Muscle layer of duodenum (tissue), 2 donors: ENCODE measurements around the gene RHOU.

Source experiments
- H3K27ac ChIP-seq: one replicate; pipeline ENCODE4 v1.7.0; 2013; ENCODE audit warnings: mild to moderate bottlenecking, low read length
- H3K27me3 ChIP-seq: one replicate; pipeline ENCODE4 v1.7.0; 2013; ENCODE audit warnings: low read depth, mild to moderate bottlenecking, control low read depth, low read length
- H3K36me3 ChIP-seq, 2 donors: one replicate each; pipeline ENCODE4 v1.7.0; 2013; ENCODE audit warnings: low read length in 2 of 2, control low read depth in 1 of 2, mild to moderate bottlenecking in 1 of 2; ENCODE audit not compliant: insufficient read depth in 2 of 2, control insufficient read depth in 1 of 2
- H3K4me1 ChIP-seq, 2 donors: one replicate each; pipeline ENCODE4 v1.7.0; 2013; ENCODE audit warnings: low read length in 2 of 2, mild to moderate bottlenecking in 2 of 2, control low read depth in 1 of 2, moderate library complexity in 1 of 2; ENCODE audit not compliant: insufficient read depth in 2 of 2, control insufficient read depth in 1 of 2
- H3K4me3 ChIP-seq, 2 donors: one replicate each; pipeline ENCODE4 v1.7.0; 2013; ENCODE audit warnings: low read length in 2 of 2, low read depth in 1 of 2, mild to moderate bottlenecking in 1 of 2
- H3K9me3 ChIP-seq, 2 donors: one replicate each; pipeline ENCODE4 v1.7.0; 2013; ENCODE audit warnings: low read length in 2 of 2, control low read depth in 1 of 2, mild to moderate bottlenecking in 1 of 2; ENCODE audit not compliant: control insufficient read depth in 1 of 2
- donor health status: healthy.

Gene RHOU

GRCh38 chr1:228792601-228793000, 57.3 kb downstream of the RHOU start:
- H3K36me3 ChIP-seq, result no peaks in the 10 kb centered on the region
- H3K27me3 ChIP-seq, result no peaks in the 10 kb centered on the region
- no peaks in the 10 kb centered on the region for H3K9me3 ChIP-seq
- H3K27ac ChIP-seq, result no peak overlapping the region
- no peak overlapping the region for H3K4me3 ChIP-seq
- H3K4me1 ChIP-seq, result peaks cover 1% of the 10 kb centered on the region in 2 donors

- H3K4me1 ChIP-seq, result peaks cover 3 to 6% of the 10 kb centered on the region in 2 donors
- H3K4me3 ChIP-seq, result no peak overlapping the region
- no peaks in the 10 kb centered on the region for H3K9me3 ChIP-seq
- no peaks in the 10 kb centered on the region for H3K27me3 ChIP-seq
- H3K27ac ChIP-seq, result no peak overlapping the region
- no peaks in the 10 kb centered on the region for H3K36me3 ChIP-seq
These were observed 57.8 kb downstream of the RHOU start for GRCh38 chr1:228793032-228793431.

GRCh38 chr1:228794173-228794572, 58.9 kb downstream of the RHOU start:
- H3K36me3 ChIP-seq, result no peaks in the 10 kb centered on the region
- peaks cover 3 to 12% of the 10 kb centered on the region in 2 donors for H3K4me1 ChIP-seq
- H3K9me3 ChIP-seq, result no peaks in the 10 kb centered on the region
- no peak overlapping the region for H3K4me3 ChIP-seq
- no peaks in the 10 kb centered on the region for H3K27me3 ChIP-seq
- no peak overlapping the region for H3K27ac ChIP-seq

- Histone ChIP-seq H3K27ac (no peak overlapping the region), H3K4me3 (no peak overlapping the region), H3K9me3 (no peaks in the 10 kb centered on the region), H3K27me3 (no peaks in the 10 kb centered on the region), H3K4me1 (peaks cover 3 to 12% of the 10 kb centered on the region in 2 donors), H3K36me3 (no peaks in the 10 kb centered on the region)
These were observed 59.5 kb downstream of the RHOU start for GRCh38 chr1:228794810-228795209.

GRCh38 chr1:228795596-228795995, 60.3 kb downstream of the RHOU start:
- H3K4me3 ChIP-seq, result no peak overlapping the region
- no peaks in the 10 kb centered on the region for H3K9me3 ChIP-seq
- H3K36me3 ChIP-seq, result no peaks in the 10 kb centered on the region
- H3K4me1 ChIP-seq, result peaks cover 3 to 12% of the 10 kb centered on the region in 2 donors
- H3K27me3 ChIP-seq, result no peaks in the 10 kb centered on the region
- no peak overlapping the region for H3K27ac ChIP-seq
